Aorta (tissue), 5 donors: ENCODE measurements around the gene ASB10. TPM values are rescaled to one million over a fixed set of nuclear protein-coding genes. Genes with fewer than 3 reads are reported as not detected.

Experiments
- ATAC-seq: fragments of 200-7000 bp; cut with Tn5 transposase; one replicate; pipeline ENCODE4 v1.9.1; 2022; ENCODE audit warnings: moderate library complexity; ENCODE audit not compliant: low FRiP score
- DNase-seq, 2 donors: peaks; one replicate each; pipeline ENCODE4 v3.0.0-alpha.2; 2020
- H3K27ac ChIP-seq, 2 donors: one replicate each; pipeline ENCODE4 v1.5.1; 2013; ENCODE audit warnings: low read length in 2 of 2, mild to moderate bottlenecking in 2 of 2, moderate library complexity in 2 of 2, control low read depth in 1 of 2, inconsistent platforms in 1 of 2, low read depth in 1 of 2
- H3K27me3 ChIP-seq, 2 donors: one replicate each; pipeline ENCODE4 v1.6.1; 2013; ENCODE audit warnings: control low read depth in 1 of 2, low read length in 1 of 2, mild to moderate bottlenecking in 1 of 2, moderate library complexity in 1 of 2; ENCODE audit not compliant: insufficient read depth in 2 of 2, control insufficient read depth in 1 of 2
- H3K36me3 ChIP-seq, 2 donors: one replicate each; pipeline ENCODE4 v1.6.1; 2013; ENCODE audit warnings: control low read depth in 1 of 2, low read length in 1 of 2, mild to moderate bottlenecking in 1 of 2; ENCODE audit not compliant: insufficient read depth in 2 of 2, control insufficient read depth in 1 of 2
- H3K4me1 ChIP-seq, 2 donors: one replicate each; pipeline ENCODE4 v1.6.1; 2013; ENCODE audit warnings: low read length in 2 of 2, control low read depth in 1 of 2, mild to moderate bottlenecking in 1 of 2, moderate library complexity in 1 of 2; ENCODE audit not compliant: insufficient read depth in 2 of 2, control insufficient read depth in 1 of 2
- H3K4me3 ChIP-seq, 2 donors: one replicate each; pipeline ENCODE4 v1.5.1; 2013; ENCODE audit warnings: low read length in 2 of 2, control low read depth in 1 of 2, mild to moderate bottlenecking in 1 of 2
- H3K9me3 ChIP-seq: one replicate; pipeline ENCODE4 v1.6.1; 2013; ENCODE audit warnings: mild to moderate bottlenecking, low read length; ENCODE audit not compliant: control insufficient read depth
- WGBS, 2 donors: extraction: QIAGEN DNeasy Blood & Tissue Kit; methylation state at CpG; one replicate each; pipeline ENCODE4 v1.1.7; 2013; 5-methylcytosine and 5-hydroxymethylcytosine counted together
- intact Hi-C, 2 donors: fragments of 100-400 bp; cut with DNase I; formaldehyde crosslinking; loops; one replicate each; pipeline versions ENCODE4 v1.14.2 to v1.15.0; 2022
- polyA plus RNA-seq, 2 donors: library from polyadenylated mRNA; stranded (reverse); fragments of 200-250 nt; gene quantifications; one replicate each; pipeline ENCODE4 v1.2.3, GENCODE V29; 2013
- total RNA-seq, 2 donors: library from RNA; stranded (reverse); fragmentation: NEBNext Ultra II Directional; extraction: Animal tissue kit (Norgen Biotek cat#: 25700); gene quantifications; one replicate each; pipeline ENCODE4 v1.2.1, GENCODE V29; 2021
- donor health status: healthy with polysubstance abuse.
- donor health status: Bipolar disorder and iron deficiency.
- donor health status: DM: no; HTN: no; CAD: no.
- donor health status: DM: no; HTN: no; CAD: no.
- donor health status: DM: yes; HTN: yes; CAD: no.

ASB10 gene
- total and polyA plus RNA-seq, 4 donors, result not detected

- Histone ChIP-seq H3K9me3 (no peaks in the 10 kb centered on the region), H3K27me3 (no peaks in the 10 kb centered on the region), H3K4me1 (no peaks in the 10 kb centered on the region), H3K36me3 (peaks cover 0 to 1% of the 10 kb centered on the region in 2 donors), H3K4me3 (no peak overlapping the region), H3K27ac (no peak overlapping the region)
- intact Hi-C loops, result loop anchor here in 1 of 2 donors (2.0 kb wide), 1 partner anchor 176 kb away; no protein-coding TSS in a partner anchor
- no peak for ATAC-seq
- no peak for DNase-seq
- 73 to 78% methylated on average over 18 to 19 of the region's 19 CpGs for WGBS, 2 donors
Measured at GRCh38 chr7:151126491-151127137, 60.4 kb downstream of the ASB10 start.

- Histone ChIP-seq H3K4me1 (no peaks in the 10 kb centered on the region), H3K27ac (no peak overlapping the region), H3K27me3 (no peaks in the 10 kb centered on the region), H3K36me3 (no peaks in the 10 kb centered on the region), H3K9me3 (no peaks in the 10 kb centered on the region), H3K4me3 (peak overlapping the region; percentile 13 to 21)
- 7 to 8% methylated on average over 36 to 58 of the region's 58 CpGs for WGBS, 2 donors
- ATAC-seq, result no peak
- DNase-seq, result no peak
- intact Hi-C loops, result loop anchor here (1.0 to 2.0 kb wide), 2 partner anchors 46 to 177 kb away; no protein-coding TSS in a partner anchor
Measured at GRCh38 chr7:151125846-151126481, 61.1 kb downstream of the ASB10 start.

Other genes with a start within 250 kb of the ASB10 start
- gene KCNH2, start 208.9 kb downstream of the ASB10 start, total RNA-seq, result 1 to 10 TPM in 1 of 2 donors, under 1 TPM in 1; 0.65 to 2.4 TPM
- gene KCNH2, start 208.9 kb downstream of the ASB10 start, polyA plus RNA-seq, result under 1 TPM; 0.23 to 0.63 TPM
- 10 to 100 TPM; 28.1 to 32.4 TPM for gene NOS3, start 196.2 kb downstream of the ASB10 start, total RNA-seq
- 10 to 100 TPM in 1 of 2 donors, under 1 TPM in 1; 0.63 to 17.3 TPM for gene NOS3, start 196.2 kb downstream of the ASB10 start, polyA plus RNA-seq
- under 1 TPM in 1 of 2 donors, not detected in 1; 0.12 TPM for gene ATG9B, start 162.8 kb downstream of the ASB10 start, total RNA-seq
- gene ATG9B, start 162.8 kb downstream of the ASB10 start, polyA plus RNA-seq, result not detected
- 10 to 100 TPM; 18.7 to 30.8 TPM for gene ABCB8, start 158.8 kb downstream of the ASB10 start, total RNA-seq
- 10 to 100 TPM in 1 of 2 donors, 1 to 10 TPM in 1; 5.5 to 39.7 TPM for gene ABCB8, start 158.8 kb downstream of the ASB10 start, polyA plus RNA-seq
- gene ASIC3, start 138.7 kb downstream of the ASB10 start, total RNA-seq, result 1 to 10 TPM; 1.7 to 2.9 TPM
- 1 to 10 TPM in 1 of 2 donors, not detected in 1; 7.1 TPM for gene ASIC3, start 138.7 kb downstream of the ASB10 start, polyA plus RNA-seq
- gene CDK5, start 129.4 kb downstream of the ASB10 start, total RNA-seq, result 1 to 10 TPM; 4.1 to 6.6 TPM
- 1 to 10 TPM; 6.0 to 8.9 TPM for gene CDK5, start 129.4 kb downstream of the ASB10 start, polyA plus RNA-seq
- gene SLC4A2, start 127.7 kb downstream of the ASB10 start, total RNA-seq, result 100 to 1,000 TPM; 118 to 128 TPM
- 100 to 1,000 TPM in 1 of 2 donors, 10 to 100 TPM in 1; 37.1 to 215 TPM for gene SLC4A2, start 127.7 kb downstream of the ASB10 start, polyA plus RNA-seq
- gene FASTK, start 106.4 kb downstream of the ASB10 start, total RNA-seq, result 10 to 100 TPM; 45.6 to 56.6 TPM
- 100 to 1,000 TPM in 1 of 2 donors, 10 to 100 TPM in 1; 58.4 to 216 TPM for gene FASTK, start 106.4 kb downstream of the ASB10 start, polyA plus RNA-seq
- 10 to 100 TPM; 32.7 to 33.9 TPM for gene TMUB1, start 103.8 kb downstream of the ASB10 start, total RNA-seq
- 10 to 100 TPM; 19.0 to 72.4 TPM for gene TMUB1, start 103.8 kb downstream of the ASB10 start, polyA plus RNA-seq
- 100 to 1,000 TPM in 1 of 2 donors, 10 to 100 TPM in 1; 60.6 to 115 TPM for gene AGAP3, start 100.8 kb downstream of the ASB10 start, total RNA-seq
- gene AGAP3, start 100.8 kb downstream of the ASB10 start, polyA plus RNA-seq, result 100 to 1,000 TPM in 1 of 2 donors, 10 to 100 TPM in 1; 21.5 to 105 TPM
- gene GBX1, start 19.6 kb downstream of the ASB10 start, total RNA-seq, result not detected
- gene GBX1, start 19.6 kb downstream of the ASB10 start, polyA plus RNA-seq, result not detected
- gene H2BK1, start 23.2 kb upstream of the ASB10 start, total RNA-seq, result 1 to 10 TPM in 1 of 2 donors, not detected in 1; 2.2 TPM
- gene H2BK1, start 23.2 kb upstream of the ASB10 start, polyA plus RNA-seq, result not detected
- gene ABCF2, start 40.0 kb upstream of the ASB10 start, total RNA-seq, result 10 to 100 TPM; 15.8 to 25.8 TPM
- 10 to 100 TPM; 14.3 to 15.9 TPM for gene ABCF2, start 40.0 kb upstream of the ASB10 start, polyA plus RNA-seq
- 10 to 100 TPM; 49.1 to 51.6 TPM for gene CHPF2, start 45.2 kb upstream of the ASB10 start, total RNA-seq
- 10 to 100 TPM in 1 of 2 donors, 1 to 10 TPM in 1; 7.8 to 53.5 TPM for gene CHPF2, start 45.2 kb upstream of the ASB10 start, polyA plus RNA-seq
- 10 to 100 TPM; 52.4 to 84.4 TPM for gene SMARCD3, start 61.4 kb upstream of the ASB10 start, total RNA-seq
- gene SMARCD3, start 61.4 kb upstream of the ASB10 start, polyA plus RNA-seq, result 100 to 1,000 TPM in 1 of 2 donors, 10 to 100 TPM in 1; 48.5 to 182 TPM
- 10 to 100 TPM; 47.4 to 56.6 TPM for gene NUB1, start 154.6 kb upstream of the ASB10 start, total RNA-seq
- 10 to 100 TPM; 34.6 to 36.3 TPM for gene NUB1, start 154.6 kb upstream of the ASB10 start, polyA plus RNA-seq
- 1 to 10 TPM; 2.8 to 4.4 TPM for gene WDR86, start 222.8 kb upstream of the ASB10 start, total RNA-seq
- gene WDR86, start 222.8 kb upstream of the ASB10 start, polyA plus RNA-seq, result under 1 TPM in 1 of 2 donors, not detected in 1; 0.18 TPM